Stromal cell of bone marrow (primary cell): ENCODE data around the gene C19orf44.
"Not testable (repeated sequence)": the region's sequence is repeated elsewhere in the genome, so short reads cannot be mapped to it uniquely, and the experiment has no call there.

ENCODE experiments used
- DNase-seq: peaks from one replicate; pipeline ENCODE4 v3.0.0-alpha.2; 2012; ENCODE audit warnings: low read depth

The C19orf44 gene

DNA sequence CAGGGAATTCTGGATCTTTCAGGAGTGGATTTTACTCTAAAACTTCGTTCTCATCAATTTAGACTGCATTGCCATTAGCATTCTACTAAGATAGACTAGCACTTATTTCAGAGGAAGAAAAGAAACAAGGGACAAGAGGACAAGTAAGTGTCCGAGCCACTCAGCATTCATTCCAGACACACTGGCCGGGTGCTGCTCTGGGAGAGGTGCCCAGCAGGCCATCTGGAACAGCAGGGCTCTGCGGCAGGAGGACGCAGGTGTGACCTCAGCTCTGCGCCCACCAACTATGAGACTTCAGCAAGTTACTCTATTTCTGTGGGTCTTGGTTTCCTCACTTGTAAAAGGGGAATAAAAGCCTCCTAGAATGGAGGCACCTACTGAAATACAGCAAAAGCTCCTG lies 28.6 kb upstream of the C19orf44 start:
- no peak for DNase-seq

DNA sequence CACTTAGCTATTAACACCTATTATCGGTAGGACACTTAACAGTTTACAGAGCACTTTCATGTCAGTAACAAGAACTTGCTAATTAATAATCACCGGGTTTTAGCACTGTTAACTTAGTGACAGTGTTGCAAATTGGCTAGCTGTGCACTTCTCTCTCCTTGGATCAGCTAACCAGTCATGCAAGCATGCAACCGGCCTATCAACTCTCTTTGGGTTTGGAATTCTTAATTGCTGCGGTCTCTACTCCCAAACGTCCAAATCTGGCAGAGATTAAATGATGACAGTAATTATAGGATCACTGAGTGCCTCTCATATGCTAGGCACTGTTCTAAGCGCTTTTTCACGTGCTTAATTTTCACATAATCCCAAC lies 25.7 kb upstream of the C19orf44 start:
- no peak for DNase-seq

DNA sequence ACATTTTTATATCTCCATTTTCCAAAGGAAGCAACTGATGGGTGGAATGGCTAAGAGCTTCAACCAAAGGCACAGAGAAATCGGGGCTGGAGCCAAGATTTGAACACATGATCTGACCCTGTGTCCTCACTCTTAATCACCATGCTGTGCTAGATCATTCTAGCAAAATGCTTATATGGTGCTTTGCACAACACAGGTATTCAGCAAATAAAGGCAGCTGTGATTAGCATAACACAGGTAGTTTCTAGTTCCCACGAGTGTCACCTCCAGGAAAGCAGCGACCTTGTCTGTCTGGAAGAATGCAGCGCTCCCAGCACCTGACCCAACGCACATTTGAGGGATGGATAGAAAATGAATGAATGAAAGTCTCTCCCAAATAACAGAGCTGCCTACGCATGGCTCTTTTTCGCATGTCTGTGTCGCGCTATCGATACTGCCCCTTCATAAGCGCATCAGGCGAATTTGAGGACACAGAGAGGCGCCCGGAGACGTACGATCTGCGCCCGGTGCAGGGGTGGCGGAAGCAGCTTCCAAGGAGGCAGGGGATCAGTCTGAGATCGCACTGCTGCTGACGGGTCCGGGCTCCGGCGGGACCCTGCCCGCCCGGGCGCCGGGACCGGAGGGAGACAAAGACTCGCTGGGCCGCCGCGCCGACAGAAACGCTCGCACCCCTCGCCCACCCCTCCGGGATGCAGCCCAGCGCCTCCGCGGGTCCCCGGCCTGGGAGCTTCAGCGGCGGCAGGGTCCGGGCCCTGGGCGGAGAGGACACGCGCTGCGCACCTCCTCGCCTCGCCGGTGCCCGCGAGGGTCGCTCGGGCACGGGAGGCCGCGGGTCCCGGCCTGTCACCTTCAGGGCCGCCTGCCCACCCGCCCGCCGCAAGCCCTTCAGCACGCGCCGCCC lies 25.0 kb upstream of the C19orf44 start:
- peak; percentile 70 for DNase-seq

DNA sequence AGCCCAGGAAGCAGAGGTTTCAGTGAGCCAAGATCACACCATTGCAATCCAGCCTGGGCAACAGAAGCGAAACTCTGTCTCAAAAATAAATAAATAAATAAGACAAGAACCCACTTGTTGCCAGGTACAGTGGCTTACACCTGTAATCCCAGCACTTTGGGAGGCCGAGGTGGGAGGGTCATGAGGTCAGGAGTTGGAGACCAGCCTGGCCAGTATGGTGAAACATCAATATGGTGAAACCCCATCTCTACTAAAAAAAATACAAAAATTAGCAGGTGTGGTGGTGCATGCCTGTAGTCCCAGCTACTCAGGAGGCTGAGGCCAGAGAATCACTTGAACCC lies 23.7 kb upstream of the C19orf44 start:
- DNase-seq = not testable (repeated sequence)

DNA sequence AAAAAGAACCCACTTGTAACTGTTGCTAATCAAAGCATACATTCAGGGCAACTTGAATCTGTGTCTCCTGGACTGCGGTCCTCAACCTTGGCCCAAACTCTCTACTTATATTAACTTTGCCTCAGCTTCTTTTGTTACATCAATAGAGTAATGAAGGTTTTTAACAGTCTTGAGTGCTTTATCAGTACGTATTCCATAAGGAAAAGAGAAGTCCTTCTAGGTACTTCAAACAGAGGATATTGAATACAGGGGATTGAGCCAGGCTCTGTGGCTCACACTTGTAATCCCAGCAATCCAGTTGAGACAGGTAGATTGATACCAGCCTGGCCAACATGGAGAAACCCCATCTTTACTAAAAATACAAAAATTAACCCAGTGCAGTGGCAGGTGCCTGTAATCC lies 23.2 kb upstream of the C19orf44 start:
- DNase-seq = no peak

DNA sequence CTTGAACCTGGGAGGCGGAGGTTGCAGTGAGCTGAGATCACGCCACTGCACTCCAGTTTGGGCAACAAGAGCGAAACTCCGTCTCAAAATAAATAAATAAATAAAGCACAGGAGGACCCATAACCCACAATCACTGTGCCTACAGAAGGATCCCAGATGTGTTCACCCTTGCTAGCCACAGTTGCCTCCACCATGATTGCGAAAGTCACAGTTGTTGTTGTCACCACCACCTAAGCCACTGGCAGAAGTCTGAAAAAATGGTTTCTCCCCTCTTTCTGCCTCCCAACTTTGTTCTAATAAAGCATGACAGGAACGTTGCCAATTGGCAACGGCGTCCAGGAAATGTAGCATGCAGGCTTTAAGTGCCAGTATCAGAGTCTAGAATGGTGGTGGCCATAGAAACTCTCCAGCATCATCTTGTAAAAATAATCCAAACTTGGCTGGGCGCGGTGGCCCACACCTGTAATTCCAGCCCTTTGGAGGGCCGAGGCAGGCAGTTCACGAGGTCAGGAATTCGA lies 22.3 kb upstream of the C19orf44 start:
- DNase-seq = no peak

DNA sequence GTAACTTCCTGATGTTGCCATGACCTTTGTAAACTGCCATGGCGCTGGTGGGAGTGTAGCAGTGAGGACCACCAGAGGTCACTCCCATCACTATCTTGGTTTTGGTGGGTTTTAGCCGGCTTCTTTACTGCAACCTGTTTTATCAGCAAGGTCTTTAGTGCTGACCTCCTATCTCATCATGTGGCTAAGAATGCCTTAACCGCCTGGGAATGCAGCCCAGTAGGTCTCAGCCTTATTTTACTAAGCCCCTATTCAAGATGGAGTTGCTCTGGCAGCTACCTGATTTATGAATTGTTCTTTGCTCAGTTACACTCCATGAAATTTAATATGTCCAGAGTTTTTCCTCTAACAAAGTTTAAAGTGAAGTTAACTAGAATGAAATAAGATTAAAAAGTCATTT lies 19.8 kb upstream of the C19orf44 start:
- no peak for DNase-seq

DNA sequence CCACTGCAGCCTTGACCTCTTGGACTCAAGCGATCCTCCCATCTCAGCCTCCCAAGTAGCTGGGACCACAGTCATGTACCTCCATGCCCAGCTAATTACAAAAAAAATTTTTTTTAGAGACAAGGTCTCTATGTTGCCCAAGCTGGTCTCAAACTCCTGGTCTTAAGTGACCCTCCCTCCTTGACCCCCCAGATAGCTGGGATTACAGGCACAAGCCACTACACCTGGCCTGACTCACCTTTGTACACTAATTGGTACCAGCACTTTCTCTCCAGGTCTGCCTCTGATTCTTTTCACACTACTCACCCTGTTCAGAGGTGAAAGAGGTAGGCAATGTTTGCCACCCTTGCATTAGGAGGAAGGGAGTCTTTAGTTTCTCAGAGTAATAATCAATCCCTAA lies 18.9 kb upstream of the C19orf44 start:
- no peak for DNase-seq

DNA sequence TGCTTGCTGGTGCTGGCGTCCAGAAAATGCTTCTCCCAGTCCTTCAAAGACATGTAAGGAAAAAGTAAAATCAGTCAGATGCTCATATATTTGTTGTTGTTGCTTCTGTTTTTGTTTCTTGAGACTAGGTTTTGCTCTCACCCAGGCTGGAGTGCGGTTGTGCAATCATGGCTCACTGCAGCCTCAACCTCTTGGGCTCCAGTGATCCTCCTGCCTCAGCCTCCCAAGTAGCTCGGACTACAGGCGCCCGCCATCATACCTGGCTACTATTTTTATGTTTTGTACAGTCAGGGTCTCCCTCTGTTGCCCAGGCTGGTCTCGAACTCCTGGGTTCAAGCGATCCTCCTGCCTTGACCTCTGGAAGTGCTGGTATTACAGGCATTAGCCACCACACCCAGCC lies 13.4 kb upstream of the C19orf44 start:
- no peak for DNase-seq

DNA sequence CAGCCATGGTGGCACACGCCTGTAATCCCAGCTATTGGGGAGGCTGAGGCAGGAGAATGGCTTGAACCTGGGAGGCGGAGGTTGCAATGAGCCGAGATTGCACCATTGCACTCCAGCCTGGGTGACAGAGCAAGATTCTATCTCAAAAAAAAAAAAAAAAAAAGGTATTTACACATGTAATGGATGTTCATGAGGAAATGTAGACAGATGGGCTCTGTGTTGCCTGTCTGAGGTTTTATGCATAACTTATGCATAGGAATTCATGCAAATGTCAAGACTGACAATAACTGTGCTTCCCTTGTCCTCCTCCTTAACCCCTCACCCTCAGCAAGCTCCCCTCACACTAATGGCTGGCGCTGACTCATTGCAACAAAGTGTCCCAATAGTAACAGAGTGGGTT lies 9.7 kb upstream of the C19orf44 start:
- DNase-seq = not testable (repeated sequence)

DNA sequence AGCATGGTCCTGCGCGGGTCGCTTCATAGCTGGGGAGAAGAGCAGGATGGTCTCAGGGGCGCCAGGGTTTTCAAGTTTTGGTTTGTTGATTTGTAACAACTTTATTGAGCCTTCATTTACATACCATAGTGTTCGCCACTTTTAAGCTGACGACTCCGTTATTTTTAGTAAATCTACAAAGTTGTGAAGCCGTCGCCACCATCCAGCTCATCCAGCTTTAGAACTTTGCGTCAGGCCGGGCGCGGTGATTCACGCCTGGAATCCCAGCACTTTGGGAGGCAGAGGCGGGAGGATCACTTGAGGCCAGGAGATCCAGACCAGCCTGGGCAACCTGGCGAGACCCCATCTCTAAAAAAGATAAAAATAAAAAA lies 404 bp downstream of the C19orf44 start:
- DNase-seq = peak; percentile 45

DNA sequence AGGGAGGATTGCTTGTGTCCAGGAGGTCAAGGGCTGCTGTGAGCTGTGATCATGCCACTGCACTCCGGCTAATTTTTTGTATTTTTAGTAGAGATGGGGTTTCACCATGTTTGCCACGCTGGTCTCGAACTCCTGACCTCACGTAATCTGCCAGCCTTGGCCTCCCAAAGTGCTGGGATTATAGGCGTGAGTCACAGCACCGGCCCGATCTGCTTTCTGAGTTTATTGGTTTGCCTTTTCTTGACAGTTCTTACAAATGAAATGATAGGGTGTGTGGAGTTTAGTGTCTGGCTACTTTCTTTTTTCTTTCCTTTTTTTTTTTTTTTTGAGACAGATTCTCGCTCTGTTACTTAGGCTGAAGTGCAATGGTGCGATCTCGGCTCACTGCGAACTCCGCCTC lies 848 bp downstream of the C19orf44 start:
- DNase-seq = no peak

DNA sequence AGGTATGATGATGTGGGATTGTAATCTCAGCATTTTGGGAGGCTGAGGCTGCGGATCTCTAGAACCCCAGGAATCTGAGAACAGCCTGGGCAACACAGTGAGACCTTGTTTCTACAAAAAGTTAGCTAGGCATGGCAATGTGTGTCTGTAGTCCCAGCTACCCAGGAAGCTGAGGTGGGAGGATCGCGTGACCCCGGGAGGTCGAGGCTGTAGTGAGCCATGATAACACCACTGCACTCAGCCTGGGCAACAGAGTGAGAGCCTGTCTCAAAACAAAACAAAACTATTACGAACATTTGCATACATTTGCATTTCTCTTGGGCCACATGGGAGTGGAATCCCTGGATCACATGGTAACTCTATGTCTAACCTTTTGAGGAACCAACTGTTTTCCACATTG lies 1.6 kb downstream of the C19orf44 start:
- no peak for DNase-seq

DNA sequence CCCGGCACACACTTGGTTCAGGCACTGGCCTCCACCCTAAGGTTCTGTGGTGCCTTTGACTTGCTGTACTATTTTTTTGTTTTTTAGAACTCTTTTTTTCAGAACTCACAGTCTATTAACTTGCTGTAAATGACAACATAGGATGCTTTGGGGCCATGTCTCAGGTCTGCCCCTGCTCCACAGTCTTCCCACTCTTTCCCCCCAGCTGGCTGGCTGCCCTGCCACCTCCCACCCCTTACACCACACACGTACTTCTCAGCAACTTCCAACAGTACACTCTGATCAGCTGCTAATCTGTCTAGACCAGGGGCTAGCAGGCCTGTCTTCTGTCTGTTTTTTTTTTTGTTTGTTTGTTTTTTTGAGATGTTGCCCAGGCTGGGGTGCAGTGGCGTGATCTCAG lies 8.1 kb downstream of the C19orf44 start:
- DNase-seq = no peak

DNA sequence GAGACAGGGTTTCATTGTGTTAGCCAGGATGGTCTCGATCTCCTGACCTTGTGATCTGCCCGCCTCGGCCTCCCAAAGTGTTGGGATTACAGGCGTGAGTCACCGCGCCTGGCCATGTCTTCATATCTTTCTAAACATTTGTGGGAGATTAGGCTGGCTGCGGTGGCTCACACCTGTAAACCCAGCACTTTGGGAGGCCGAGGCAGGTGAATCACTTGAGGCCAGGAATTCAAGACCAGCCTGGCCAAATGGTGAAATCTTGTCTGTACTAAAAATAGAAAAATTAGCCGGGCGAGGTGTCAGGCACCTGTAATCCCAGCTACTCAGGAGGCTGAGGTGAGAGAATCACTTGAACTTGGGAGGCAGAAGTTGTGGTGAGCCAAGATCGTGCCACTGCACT lies 10.0 kb downstream of the C19orf44 start:
- DNase-seq = not testable (repeated sequence)

DNA sequence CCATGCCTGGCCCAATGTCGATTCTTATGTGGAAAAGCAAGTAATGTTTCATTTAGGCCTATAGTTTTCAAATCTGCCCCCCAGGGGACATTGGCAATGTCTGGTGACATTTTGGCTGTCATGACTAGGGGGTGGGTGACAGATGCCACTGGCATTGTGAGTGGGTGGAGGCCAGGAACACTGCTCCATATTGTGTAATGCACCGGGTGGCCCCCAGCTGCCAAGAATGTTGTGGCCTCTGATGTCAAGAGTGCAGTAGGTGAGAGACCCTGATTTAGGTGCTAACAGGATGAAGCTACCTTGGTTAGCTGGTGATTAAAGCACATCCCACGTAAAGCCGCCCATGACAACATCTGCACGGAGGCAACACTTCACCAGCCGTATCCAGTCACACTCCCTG lies 10.8 kb downstream of the C19orf44 start:
- no peak for DNase-seq

DNA sequence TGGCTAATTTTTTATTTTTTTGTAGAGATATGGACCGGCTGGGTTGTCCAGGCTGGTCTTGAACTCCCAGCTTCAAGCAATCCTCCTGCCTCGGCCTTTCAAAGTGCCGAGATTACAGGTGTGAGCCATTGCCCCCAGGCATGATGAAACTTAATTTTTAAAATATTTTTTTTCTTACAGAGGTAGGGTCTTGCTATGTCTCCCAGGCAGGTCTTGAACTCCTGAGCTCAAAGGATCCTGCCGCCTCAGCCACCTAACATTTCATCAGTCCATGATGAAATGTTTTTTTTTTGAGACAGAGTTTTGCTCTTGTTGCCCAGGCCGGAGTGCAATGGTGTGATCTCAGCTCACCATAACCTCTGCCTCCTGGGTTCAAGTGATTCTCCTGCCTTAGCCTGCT lies 12.4 kb downstream of the C19orf44 start:
- no peak for DNase-seq

DNA sequence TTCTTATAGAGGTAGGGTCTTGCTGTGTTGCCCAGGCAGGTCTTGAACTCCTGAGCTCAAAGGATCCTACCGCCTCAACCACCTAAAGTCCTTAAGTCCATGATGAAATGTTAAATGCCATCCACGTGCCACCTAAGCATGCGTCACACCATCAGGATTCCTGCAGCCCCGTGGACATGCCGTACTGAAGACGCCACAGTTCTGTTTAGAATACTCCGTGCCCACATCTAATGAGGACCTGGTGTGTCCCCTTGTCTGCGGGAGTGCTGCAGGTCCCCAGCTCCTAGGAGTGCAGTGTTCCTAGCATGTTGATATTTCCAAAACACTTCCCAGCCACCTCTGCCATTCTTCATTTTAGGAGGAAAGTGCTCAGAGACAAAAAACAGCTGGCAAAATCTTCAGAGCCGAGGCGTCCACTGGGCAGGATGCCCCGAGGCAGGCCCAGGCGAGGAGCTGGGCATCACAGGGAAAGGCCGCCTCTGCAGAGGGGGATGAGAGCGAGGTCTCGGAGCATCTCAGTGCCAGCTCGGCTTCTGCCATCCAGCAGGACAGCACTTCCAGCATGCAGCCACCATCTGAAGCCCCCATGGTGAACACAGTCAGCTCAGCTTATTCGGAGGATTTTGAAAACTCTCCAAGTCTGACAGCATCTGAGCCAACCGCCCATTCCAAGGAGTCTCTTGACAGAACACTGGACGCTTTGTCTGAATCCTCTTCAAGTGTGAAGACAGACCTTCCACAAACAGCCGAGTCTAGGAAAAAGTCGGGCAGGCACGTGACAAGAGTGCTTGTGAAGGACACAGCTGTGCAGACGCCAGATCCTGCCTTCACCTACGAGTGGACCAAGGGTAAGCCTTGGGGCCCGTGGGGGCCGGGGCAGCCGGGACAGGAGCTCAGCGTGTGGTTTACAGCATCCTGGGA lies 13.2 kb downstream of the C19orf44 start:
- no peak for DNase-seq

DNA sequence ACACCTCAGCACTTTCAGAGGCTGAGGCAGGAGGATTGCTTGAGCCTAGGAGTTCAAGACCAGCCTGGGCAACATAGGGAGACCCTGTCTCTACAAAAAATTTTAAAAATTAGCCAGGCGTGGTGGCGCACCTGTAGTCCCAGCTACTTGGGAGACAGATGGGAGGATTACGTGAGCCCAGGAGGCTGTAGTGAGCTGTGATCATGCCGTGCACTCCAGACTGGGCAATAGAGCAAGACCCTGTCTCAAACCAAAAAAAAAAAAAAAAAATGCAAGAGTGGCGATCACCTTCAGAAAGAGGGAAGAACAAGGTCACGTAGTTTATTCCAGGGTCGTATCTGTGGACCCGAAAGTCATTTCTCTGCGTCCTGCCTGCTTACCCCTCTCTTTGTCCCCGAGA lies 16.4 kb downstream of the C19orf44 start:
- DNase-seq = not testable (repeated sequence)

DNA sequence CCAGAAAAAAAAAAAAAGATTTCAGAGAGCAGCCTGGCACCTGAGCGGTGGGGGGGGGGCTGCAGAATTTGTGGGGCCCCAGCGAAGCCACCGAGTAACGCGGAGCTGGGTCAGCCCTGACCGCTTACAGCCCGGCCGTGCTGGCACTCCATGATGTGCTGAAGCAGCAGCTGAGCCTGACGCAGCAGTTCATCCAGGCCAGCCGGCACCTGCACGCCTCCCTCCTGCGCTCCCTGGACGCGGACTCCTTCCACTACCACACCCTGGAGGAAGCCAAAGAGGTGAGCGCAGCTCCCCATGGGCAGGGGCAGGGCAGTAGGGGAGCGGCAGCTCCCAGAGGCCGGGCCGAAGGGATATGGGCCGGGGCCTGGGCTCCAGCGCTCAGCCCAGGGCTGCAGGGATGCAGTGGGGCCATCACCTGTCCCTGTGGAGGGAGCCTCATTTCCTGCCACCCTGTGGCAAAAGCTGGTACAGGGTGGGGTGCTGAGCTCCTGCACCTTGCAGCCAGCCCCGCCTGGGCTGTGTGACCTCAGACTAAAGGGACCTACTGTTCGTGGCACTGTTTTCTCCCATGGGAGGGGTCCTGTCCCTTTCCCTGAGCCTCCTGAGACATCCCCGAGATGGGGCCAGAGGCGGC lies 18.3 kb downstream of the C19orf44 start:
- no peak for DNase-seq

DNA sequence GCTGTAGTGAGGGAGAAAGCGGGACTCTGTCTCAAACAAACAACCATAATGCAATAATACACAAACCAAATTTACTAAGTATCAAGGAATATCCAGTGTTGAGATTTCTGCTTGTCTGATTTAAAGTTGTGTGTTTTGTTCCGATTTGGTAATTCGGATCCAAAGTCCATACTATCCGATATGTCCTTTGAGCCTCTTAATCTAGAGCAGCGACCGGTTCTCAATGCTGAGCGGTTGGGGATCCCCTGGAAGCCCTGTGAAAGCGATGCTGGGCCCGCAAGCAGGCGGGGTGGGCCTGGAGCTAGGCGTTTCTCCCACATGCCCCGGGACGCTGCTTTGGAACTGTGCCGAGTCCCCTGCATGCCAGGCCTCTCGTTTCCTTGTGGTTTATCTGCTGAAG lies 20.2 kb downstream of the C19orf44 start:
- no peak for DNase-seq

DNA sequence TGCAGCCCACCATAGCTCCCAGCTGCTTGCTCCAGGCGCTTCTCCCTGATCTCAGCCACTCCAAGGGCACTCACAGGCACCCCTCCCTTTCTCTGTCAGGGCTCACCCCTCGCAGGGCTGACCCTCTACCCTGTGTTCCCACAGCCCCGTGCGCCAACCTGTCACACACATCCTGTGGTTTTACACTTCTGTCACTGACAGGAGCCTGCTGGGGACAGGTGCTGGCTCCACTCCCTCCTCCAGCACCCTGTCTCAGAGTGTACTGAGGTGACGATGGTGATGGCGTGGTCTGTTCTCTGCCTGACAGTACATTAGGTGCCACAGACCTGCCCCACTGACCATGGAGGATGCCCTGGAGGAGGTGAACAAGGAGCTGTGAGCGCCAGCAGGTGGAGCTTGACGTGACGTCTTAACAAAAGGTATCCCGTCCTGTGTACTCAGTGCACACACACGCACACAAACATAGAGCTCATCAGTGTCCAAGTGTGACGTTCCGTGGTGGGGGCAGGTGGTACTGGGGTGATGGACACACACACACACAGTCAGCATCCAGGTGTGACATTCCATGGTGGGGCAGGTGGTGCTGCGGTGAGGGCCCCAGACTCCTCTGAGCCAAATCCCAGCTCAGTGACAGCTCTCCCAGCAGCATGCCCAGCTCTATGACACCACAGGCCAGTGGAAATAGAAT lies 20.9 kb downstream of the C19orf44 start:
- no peak for DNase-seq
